Smooth muscle cell (in vitro differentiated cells): ENCODE data around the gene CCDC136. TPM values are rescaled to one million over a fixed set of nuclear protein-coding genes. Genes with fewer than 3 reads are reported as not detected.

Experiments
- DNase-seq: peaks from one replicate; lab custom pipeline; 2025; ENCODE audit not compliant: unreplicated experiment; lab: John Stamatoyannopoulos, UW
- H2AFZ ChIP-seq: fragments of 200-600 bp; sonication (generic); 2 replicates; pipeline ENCODE4 v1.6.0; 2016; ENCODE audit warnings: antibody characterized with exemption, low read depth, mild to moderate bottlenecking
- H3F3A ChIP-seq: fragments of 200-600 bp; sonication (generic); 2 replicates; pipeline ENCODE4 v1.6.0; 2017; ENCODE audit warnings: antibody characterized with exemption, low read depth
- H3K27ac ChIP-seq: fragments of 200-600 bp; sonication (generic); 2 replicates; pipeline ENCODE4 v1.5.1; 2016; ENCODE audit warnings: low read depth, mild to moderate bottlenecking
- H3K27me3 ChIP-seq: fragments of 200-600 bp; sonication (generic); 2 replicates; pipeline ENCODE4 v1.6.1; 2016; ENCODE audit warnings: low read depth, mild to moderate bottlenecking
- H3K36me3 ChIP-seq: fragments of 200-600 bp; sonication (generic); 2 replicates; pipeline ENCODE4 v1.5.1; 2016; ENCODE audit warnings: low read depth
- H3K4me1 ChIP-seq: fragments of 200-600 bp; sonication (generic); 2 replicates; pipeline ENCODE4 v1.5.1; 2016; ENCODE audit warnings: low read depth
- H3K4me2 ChIP-seq: fragments of 200-600 bp; sonication (generic); 2 replicates; pipeline ENCODE4 v1.6.0; 2016; ENCODE audit warnings: mild to moderate bottlenecking
- H3K4me3 ChIP-seq: fragments of 200-600 bp; sonication (generic); 2 replicates; pipeline ENCODE4 v1.5.1; 2016; ENCODE audit warnings: mild to moderate bottlenecking
- H3K79me2 ChIP-seq: fragments of 200-600 bp; sonication (generic); 2 replicates; pipeline ENCODE4 v1.6.0; 2016; ENCODE audit warnings: low read depth, mild to moderate bottlenecking
- H3K9ac ChIP-seq: fragments of 200-600 bp; sonication (generic); 2 replicates; pipeline ENCODE4 v1.6.0; 2016; ENCODE audit warnings: low read depth
- H3K9me3 ChIP-seq: fragments of 200-600 bp; sonication (generic); replicated peaks from 2 replicates; pipeline ENCODE4 v1.5.1; 2016; ENCODE audit warnings: low read depth
- H4K20me1 ChIP-seq: fragments of 200-600 bp; sonication (generic); 2 replicates; pipeline ENCODE4 v1.6.0; 2016; ENCODE audit warnings: low read depth
- CTCF ChIP-seq: fragments of 200-600 bp; sonication (generic); IDR thresholded peaks from 2 replicates; pipeline ENCODE4 v1.5.1; 2017; ENCODE audit warnings: borderline replicate concordance, mild to moderate bottlenecking, antibody characterized with exemption; ENCODE audit not compliant: insufficient read depth, poor library complexity, severe bottlenecking
- WGBS: methylation state at CpG from one replicate; pipeline ENCODE4 v1.1.7; 2016; ENCODE audit warnings: low lambda C conversion rate; 5-methylcytosine and 5-hydroxymethylcytosine counted together
- polyA plus RNA-seq: library from polyadenylated mRNA; unstranded; fragments of >200 nt; fragmentation: Nextera tagmentation; extraction: Ambion mirVana; gene quantifications from 2 replicates; pipeline ENCODE4 v1.2.1, GENCODE V29; 2016
- total RNA-seq: library from RNA; depleted of rRNA; stranded (reverse); fragments of >200 nt; gene quantifications from 2 replicates; pipeline ENCODE4 v1.2.3, GENCODE V29; 2014

Gene CCDC136
- total and polyA plus RNA-seq, 2 experiments from 2014 or later, result 2.7 to 3.1 TPM

- Histone ChIP-seq H4K20me1 (peaks cover 86% of the 10 kb centered on the region), H3F3A (no peaks in the 10 kb centered on the region), H3K4me3 (no peak overlapping the region), H3K4me1 (peaks cover 31% of the 10 kb centered on the region), H3K27me3 (no peaks in the 10 kb centered on the region), H3K27ac (no peak overlapping the region), H3K36me3 (no peaks in the 10 kb centered on the region), H3K9ac (no peak overlapping the region), H3K4me2 (no peak overlapping the region), H2AFZ (no peak overlapping the region), H3K9me3 (no peaks in the 10 kb centered on the region), H3K79me2 (peaks cover 3% of the 10 kb centered on the region)
- 91% methylated on average over 14 of the region's 14 CpGs for WGBS
- no peak for DNase-seq
- TF ChIP-seq CTCF, result no peak
Observed at GRCh38 chr7:128835790-128836641, 44.2 kb downstream of the CCDC136 start.

- no peak for TF ChIP-seq CTCF
- peaks cover 25% of the 10 kb centered on the region for H3K4me1 ChIP-seq
- no peaks in the 10 kb centered on the region for H3K9me3 ChIP-seq
- H2AFZ ChIP-seq, result no peak overlapping the region
- WGBS, result 98% methylated on average over 14 of the region's 14 CpGs
- H3K27me3 ChIP-seq, result no peaks in the 10 kb centered on the region
- H4K20me1 ChIP-seq, result peaks cover 90% of the 10 kb centered on the region
- no peaks in the 10 kb centered on the region for H3K36me3 ChIP-seq
- no peak overlapping the region for H3K9ac ChIP-seq
- no peak overlapping the region for H3K27ac ChIP-seq
- H3K4me3 ChIP-seq, result no peak overlapping the region
- H3F3A ChIP-seq, result no peaks in the 10 kb centered on the region
- H3K79me2 ChIP-seq, result no peaks in the 10 kb centered on the region
- no peak for DNase-seq
- no peak overlapping the region for H3K4me2 ChIP-seq
Observed at GRCh38 chr7:128836729-128837348, 45.1 kb downstream of the CCDC136 start.

GRCh38 chr7:128837521-128837921 is 45.8 kb downstream of the CCDC136 start:
- H3F3A ChIP-seq, result no peaks in the 10 kb centered on the region
- H3K4me1 ChIP-seq, result peaks cover 18% of the 10 kb centered on the region
- peaks cover 93% of the 10 kb centered on the region for H4K20me1 ChIP-seq
- 99% methylated on average over 16 of the region's 16 CpGs for WGBS
- H3K36me3 ChIP-seq, result no peaks in the 10 kb centered on the region
- H3K4me3 ChIP-seq, result no peak overlapping the region
- no peaks in the 10 kb centered on the region for H3K9me3 ChIP-seq
- H3K27me3 ChIP-seq, result no peaks in the 10 kb centered on the region
- no peak for DNase-seq
- H2AFZ ChIP-seq, result no peak overlapping the region
- no peaks in the 10 kb centered on the region for H3K79me2 ChIP-seq
- no peak for TF ChIP-seq CTCF
- no peak overlapping the region for H3K27ac ChIP-seq
- H3K9ac ChIP-seq, result no peak overlapping the region
- H3K4me2 ChIP-seq, result no peak overlapping the region
